ENCODE measurements around the gene IP6K1.

DNA sequence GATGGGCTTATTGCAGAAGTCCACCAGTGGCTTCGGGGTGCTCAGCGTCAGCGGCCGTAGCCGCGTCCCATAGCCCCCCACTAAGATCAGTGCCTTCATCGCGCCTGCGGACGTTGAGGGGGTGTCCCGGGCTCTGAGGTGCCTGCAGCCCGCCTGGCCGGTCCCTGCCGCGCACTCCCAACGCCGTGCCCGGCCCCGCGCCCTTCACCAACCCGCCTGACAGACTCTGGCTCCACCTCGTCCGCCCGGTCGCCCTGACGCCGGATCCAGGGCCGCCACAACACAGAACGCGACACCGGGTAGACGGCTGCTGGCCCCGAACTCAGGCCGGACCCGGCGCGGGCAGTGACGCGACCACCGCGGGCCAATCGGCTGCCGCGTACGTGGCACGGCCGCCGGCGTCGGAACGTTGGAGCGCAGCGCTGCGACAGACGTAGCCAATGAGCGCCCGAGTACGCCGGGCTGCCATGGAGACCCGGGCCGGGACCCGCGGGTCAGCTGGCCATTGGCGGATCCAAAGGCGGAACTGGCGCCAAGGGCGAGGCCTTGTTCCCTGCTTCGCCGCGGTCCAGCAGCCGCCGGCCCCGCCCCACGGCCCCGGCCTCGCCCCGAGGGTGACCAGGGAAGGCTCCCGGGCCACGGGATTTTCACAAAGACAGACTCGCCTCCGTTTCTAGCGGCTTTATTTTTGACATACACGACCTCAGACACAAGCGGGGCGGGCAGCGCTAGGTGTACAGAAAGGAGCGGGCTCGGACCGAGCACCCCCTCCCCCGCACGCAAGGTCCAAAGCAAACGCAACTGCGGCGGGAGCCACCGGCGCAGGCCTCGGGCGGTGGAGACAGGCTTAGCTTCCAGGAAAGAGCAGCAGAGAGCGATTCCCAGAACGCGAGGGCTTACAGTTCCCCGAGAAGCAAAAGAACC, 62.5 kb downstream of the IP6K1 start, which contains the start of gene GMPPB:
- TF ChIP-seq CTCF (IDR thresholded peaks at IDR 0.05) (no peak), POLR2A (IDR thresholded peaks at IDR 0.05) (peak; percentile 46), POLR2AphosphoS5 (IDR thresholded peaks at IDR 0.05) (peak; percentile 72 to 79 (median 78))

All from breast epithelium (tissue), 3 donors.